ENCODE data around the gene RANBP1. TPM values are rescaled to one million over a fixed set of nuclear protein-coding genes. Genes with fewer than 3 reads are reported as not detected.

RANBP1 gene
- total and polyA plus RNA-seq, 2 of the 4 experiments (the other 2 are of a cell fraction) = 173 to 376 TPM

DNA sequence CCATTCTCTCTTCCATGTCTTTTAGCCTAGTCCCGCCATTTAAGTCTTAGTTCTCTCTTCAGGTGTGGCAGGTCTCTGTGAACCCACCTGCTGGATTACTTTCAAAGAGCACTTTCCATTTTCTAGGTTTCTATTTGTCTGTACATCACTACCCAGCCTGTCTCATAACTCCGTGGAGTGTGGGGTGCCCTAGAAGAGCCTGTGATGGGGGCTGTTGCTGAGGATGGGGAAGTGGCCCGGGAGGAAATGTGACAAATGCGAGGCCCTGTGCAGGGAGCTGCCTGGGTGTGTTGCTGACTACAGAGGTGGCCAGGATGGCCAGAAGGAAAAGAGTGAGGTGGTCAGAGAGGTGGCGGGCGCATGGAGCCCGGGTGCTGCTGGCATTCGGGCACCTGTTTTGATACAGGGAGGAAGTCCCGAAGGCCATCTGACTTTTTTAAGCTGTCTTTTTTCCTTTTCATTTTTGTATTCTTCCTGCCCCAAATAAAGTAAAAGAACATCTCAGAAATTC is 25.1 kb upstream of the RANBP1 start:
- Histone ChIP-seq H2BK20ac (ENCODE audit: low read depth, low read length) (no peak overlapping the region), H3K9me1 (ENCODE audit: insufficient read depth, low read length) (peaks cover 2% of the 10 kb centered on the region; the same call in 1 of the 2 replicates), H3K4me3 (ENCODE audit: insufficient read depth, low read depth, low read length) (no peak overlapping the region), H3K4me1 (ENCODE audit: control insufficient read depth, insufficient read depth, low read length) (peaks cover 4% of the 10 kb centered on the region; the same call in 1 of the 2 replicates), H4K20me1 (ENCODE audit: insufficient read depth, low read length) (peaks cover 53% of the 10 kb centered on the region), H2AK9ac (replicated peaks; ENCODE audit: low read depth, low read length, poor library complexity) (no peak overlapping the region), H3K4me2 (ENCODE audit: low read depth, low read length) (no peak overlapping the region), H4K8ac (ENCODE audit: low read depth in 2 of 2, low read length in 2 of 2) (no peak overlapping the region), H3K18ac (ENCODE audit: low read depth, low read length) (no peak overlapping the region), H3K56ac (ENCODE audit: extremely low read depth, insufficient read depth, low read length) (no peak overlapping the region), H4K91ac (ENCODE audit: insufficient read depth, low read depth, low read length) (no peak overlapping the region), H3K9me3 (ENCODE audit: control insufficient read depth, insufficient read depth, low read length) (no peaks in the 10 kb centered on the region), H3K27ac (ENCODE audit: insufficient read depth, low read length) (no peak overlapping the region), H3K14ac (replicated peaks; ENCODE audit: low read depth, low read length) (no peak overlapping the region), H3K9ac (ENCODE audit: low read depth, low read length) (no peak overlapping the region), H2AK5ac (ENCODE audit: low read depth, low read length) (no peak overlapping the region), H2BK120ac (ENCODE audit: low read depth, low read length) (no peak overlapping the region), H4K5ac (ENCODE audit: low read depth, low read length) (no peak overlapping the region), H3K79me1 (ENCODE audit: low read depth in 1 of 2, low read length in 2 of 2) (peaks cover 40 to 86% of the 10 kb centered on the region in 2 experiments), H3K36me3 (ENCODE audit: control insufficient read depth, insufficient read depth, low read length) (peaks cover 87% of the 10 kb centered on the region), H2AFZ (replicated peaks; ENCODE audit: low read length, poor library complexity) (no peak overlapping the region), H2BK5ac (ENCODE audit: low read depth, low read length, poor library complexity, severe bottlenecking) (no peak overlapping the region), H2BK15ac (ENCODE audit: low read depth, low read length) (no peak overlapping the region), H3K27me3 (ENCODE audit: control insufficient read depth, insufficient read depth, low read length) (no peaks in the 10 kb centered on the region), H3K23ac (ENCODE audit: low read depth, low read length) (no peak overlapping the region), H3K4ac (ENCODE audit: low read depth, low read length) (no peak overlapping the region)
- BruUV-seq (replicated peaks) = no TSS peak
- dilution Hi-C loops (cut with HindIII; ENCODE audit: low sequenced_read_pairs, unreplicated experiment) = no loop called here
- POLR2A ChIA-PET (ENCODE audit: unreplicated experiment) = no interaction called here
- DNase-seq (no peak), ATAC-seq (ENCODE audit: low read depth) (no peak)
- intact Hi-C loops (cut with micrococcal nuclease) = no loop called here
- 93% methylated on average over 2 of the region's 9 CpGs; no CpG with 5 or more reads in 1 of the 2 experiments for WGBS, 2 experiments (ENCODE audit: extremely low coverage in 2 of 2, insufficient read length in 1 of 2)
- TF ChIP-seq, protein P1, sequence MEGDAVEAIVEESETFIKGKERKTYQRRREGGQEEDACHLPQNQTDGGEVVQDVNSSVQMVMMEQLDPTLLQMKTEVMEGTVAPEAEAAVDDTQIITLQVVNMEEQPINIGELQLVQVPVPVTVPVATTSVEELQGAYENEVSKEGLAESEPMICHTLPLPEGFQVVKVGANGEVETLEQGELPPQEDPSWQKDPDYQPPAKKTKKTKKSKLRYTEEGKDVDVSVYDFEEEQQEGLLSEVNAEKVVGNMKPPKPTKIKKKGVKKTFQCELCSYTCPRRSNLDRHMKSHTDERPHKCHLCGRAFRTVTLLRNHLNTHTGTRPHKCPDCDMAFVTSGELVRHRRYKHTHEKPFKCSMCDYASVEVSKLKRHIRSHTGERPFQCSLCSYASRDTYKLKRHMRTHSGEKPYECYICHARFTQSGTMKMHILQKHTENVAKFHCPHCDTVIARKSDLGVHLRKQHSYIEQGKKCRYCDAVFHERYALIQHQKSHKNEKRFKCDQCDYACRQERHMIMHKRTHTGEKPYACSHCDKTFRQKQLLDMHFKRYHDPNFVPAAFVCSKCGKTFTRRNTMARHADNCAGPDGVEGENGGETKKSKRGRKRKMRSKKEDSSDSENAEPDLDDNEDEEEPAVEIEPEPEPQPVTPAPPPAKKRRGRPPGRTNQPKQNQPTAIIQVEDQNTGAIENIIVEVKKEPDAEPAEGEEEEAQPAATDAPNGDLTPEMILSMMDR (conservative IDR thresholded peaks at IDR 0.05; ENCODE audit: low read depth, low read length) = no peak
- TF ChIP-seq BHLHE40 (IDR thresholded peaks at IDR 0.05; ENCODE audit: low read depth, low read length) (no peak), MAFK (IDR thresholded peaks at IDR 0.05; ENCODE audit: low read depth, low read length) (no peak), RCOR1 (IDR thresholded peaks at IDR 0.05; ENCODE audit: insufficient replicate concordance, low read length) (no peak), MXI1 (IDR thresholded peaks at IDR 0.05; ENCODE audit: borderline replicate concordance, low read depth, low read length) (no peak), RAD21 (IDR thresholded peaks at IDR 0.05; ENCODE audit: low read length) (no peak), NFE2L2 (IDR thresholded peaks at IDR 0.05; ENCODE audit: low read depth, low read length) (no peak), POLR2A (IDR thresholded peaks at IDR 0.05; ENCODE audit: low read depth, low read length) (no peak), CEBPB (IDR thresholded peaks at IDR 0.05; ENCODE audit: low read depth, low read length) (no peak), MAZ (IDR thresholded peaks at IDR 0.05; ENCODE audit: borderline replicate concordance, low read depth, low read length) (no peak), FOS (IDR thresholded peaks at IDR 0.05; ENCODE audit: low read depth, low read length) (no peak), CHD1 (IDR thresholded peaks at IDR 0.05; ENCODE audit: low read depth, low read length) (no peak), SMC3 (IDR thresholded peaks at IDR 0.05; ENCODE audit: low read depth, low read length) (no peak), RFX5 (IDR thresholded peaks at IDR 0.05; ENCODE audit: low read depth, low read length) (no peak)
- TF ChIP-seq, protein P2, sequence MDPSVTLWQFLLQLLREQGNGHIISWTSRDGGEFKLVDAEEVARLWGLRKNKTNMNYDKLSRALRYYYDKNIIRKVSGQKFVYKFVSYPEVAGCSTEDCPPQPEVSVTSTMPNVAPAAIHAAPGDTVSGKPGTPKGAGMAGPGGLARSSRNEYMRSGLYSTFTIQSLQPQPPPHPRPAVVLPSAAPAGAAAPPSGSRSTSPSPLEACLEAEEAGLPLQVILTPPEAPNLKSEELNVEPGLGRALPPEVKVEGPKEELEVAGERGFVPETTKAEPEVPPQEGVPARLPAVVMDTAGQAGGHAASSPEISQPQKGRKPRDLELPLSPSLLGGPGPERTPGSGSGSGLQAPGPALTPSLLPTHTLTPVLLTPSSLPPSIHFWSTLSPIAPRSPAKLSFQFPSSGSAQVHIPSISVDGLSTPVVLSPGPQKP (IDR thresholded peaks at IDR 0.05; ENCODE audit: borderline replicate concordance, low read depth, low read length) = no peak
- TF ChIP-seq, protein P3, sequence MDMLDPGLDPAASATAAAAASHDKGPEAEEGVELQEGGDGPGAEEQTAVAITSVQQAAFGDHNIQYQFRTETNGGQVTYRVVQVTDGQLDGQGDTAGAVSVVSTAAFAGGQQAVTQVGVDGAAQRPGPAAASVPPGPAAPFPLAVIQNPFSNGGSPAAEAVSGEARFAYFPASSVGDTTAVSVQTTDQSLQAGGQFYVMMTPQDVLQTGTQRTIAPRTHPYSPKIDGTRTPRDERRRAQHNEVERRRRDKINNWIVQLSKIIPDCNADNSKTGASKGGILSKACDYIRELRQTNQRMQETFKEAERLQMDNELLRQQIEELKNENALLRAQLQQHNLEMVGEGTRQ (IDR thresholded peaks at IDR 0.05; ENCODE audit: low read depth, low read length) = no peak
- in situ Hi-C loops (cut with MboI; ENCODE audit: low sequenced_read_pairs) = no loop called here
- CTCF ChIA-PET = no interaction called here

All from IMR-90 (cell line).